Breast epithelium (tissue), 4 donors: ENCODE data around the gene FTO. TPM values are rescaled to one million over a fixed set of nuclear protein-coding genes. Genes with fewer than 3 reads are reported as not detected.

Source experiments
- DNase-seq, 2 donors: peaks; one replicate each; pipeline ENCODE4 v3.0.0-alpha.2; 2019; ENCODE audit warnings: low spot score in 2 of 2
- H3K27ac ChIP-seq, 2 donors: fragments of 200-600 bp; sonication (generic) in 1 of 2; one replicate each; pipeline ENCODE4 v1.5.1; 2016 to 2019; ENCODE audit warnings: mild to moderate bottlenecking in 1 of 2
- H3K27me3 ChIP-seq, 2 donors: fragments of 200-600 bp; sonication (generic) in 1 of 2; one replicate each; pipeline versions ENCODE4 v1.5.1 to v1.6.0; 2017 to 2019; ENCODE audit warnings: control low read depth in 1 of 2, mild to moderate bottlenecking in 1 of 2
- H3K36me3 ChIP-seq: fragments of 200-600 bp; one replicate; pipeline ENCODE4 v1.5.1; 2019
- H3K4me1 ChIP-seq, 2 donors: fragments of 200-600 bp; sonication (generic); one replicate each; pipeline ENCODE4 v1.5.1; 2016 to 2019; ENCODE audit warnings: control low read depth in 1 of 2
- H3K4me3 ChIP-seq, 3 donors: fragments of 200-600 bp; sonication (generic); 1 replicate in 2 of 3; 2 replicates in 1 of 3; pipeline ENCODE4 v1.5.1; 2016 to 2019; ENCODE audit warnings: mild to moderate bottlenecking in 3 of 3, moderate library complexity in 2 of 3
- H3K9me3 ChIP-seq, 2 donors: fragments of 200-600 bp; sonication (generic) in 1 of 2; one replicate each; pipeline ENCODE4 v1.5.1; 2016 to 2019; ENCODE audit warnings: control low read depth in 1 of 2
- POLR2A ChIP-seq: fragments of 450-650 bp; IDR thresholded peaks from one replicate; pipeline ENCODE4 v1.6.1; 2016; ENCODE audit warnings: antibody characterized with exemption, mild to moderate bottlenecking, moderate library complexity
- POLR2AphosphoS5 ChIP-seq, 3 donors: sonication (generic); formaldehyde crosslinking; IDR thresholded peaks; one replicate each; pipeline ENCODE4 v1.6.1; 2017; ENCODE audit warnings: antibody characterized with exemption in 3 of 3
- intact Hi-C: fragments of 100-400 bp; cut with DNase I; formaldehyde crosslinking; loops from one replicate; pipeline ENCODE4 v1.15.1; 2023; ENCODE audit warnings: low total_unique reads
- total RNA-seq, 3 donors: library from RNA; depleted of rRNA; stranded (reverse); fragments of >200 nt; gene quantifications; one replicate each; pipeline ENCODE4 v1.1.0, GENCODE V29; 2016
- TF ChIP-seq, protein P1 (sequence below), 3 donors: fragments of 450-650 bp; IDR thresholded peaks; one replicate each; pipeline ENCODE4 v1.5.1; 2016 to 2017; ENCODE audit warnings: antibody characterized with exemption in 3 of 3, mild to moderate bottlenecking in 3 of 3, moderate library complexity in 3 of 3

The FTO gene
- total RNA-seq, 3 donors from 2014 or later = 109 to 193 (median 174) TPM

GRCh38 chr16:53914736-53915135, 210.8 kb downstream of the FTO start:
- no peaks in the 10 kb centered on the region for H3K9me3 ChIP-seq
- H3K4me3 ChIP-seq = no peak overlapping the region
- intact Hi-C loops = no loop called here

GRCh38 chr16:53915452-53916160, 211.7 kb downstream of the FTO start:
- Histone ChIP-seq H3K36me3 (no peaks in the 10 kb centered on the region), H3K27me3 (no peaks in the 10 kb centered on the region), H3K4me1 (peaks cover 0 to 4% of the 10 kb centered on the region in 2 donors), H3K9me3 (no peaks in the 10 kb centered on the region), H3K4me3 (no peak overlapping the region), H3K27ac (no peak overlapping the region)
- DNase-seq = no peak
- intact Hi-C loops = no loop called here
- TF ChIP-seq POLR2AphosphoS5 (IDR thresholded peaks at IDR 0.05) = no peak
- TF ChIP-seq POLR2A = no peak
- TF ChIP-seq, protein P1, sequence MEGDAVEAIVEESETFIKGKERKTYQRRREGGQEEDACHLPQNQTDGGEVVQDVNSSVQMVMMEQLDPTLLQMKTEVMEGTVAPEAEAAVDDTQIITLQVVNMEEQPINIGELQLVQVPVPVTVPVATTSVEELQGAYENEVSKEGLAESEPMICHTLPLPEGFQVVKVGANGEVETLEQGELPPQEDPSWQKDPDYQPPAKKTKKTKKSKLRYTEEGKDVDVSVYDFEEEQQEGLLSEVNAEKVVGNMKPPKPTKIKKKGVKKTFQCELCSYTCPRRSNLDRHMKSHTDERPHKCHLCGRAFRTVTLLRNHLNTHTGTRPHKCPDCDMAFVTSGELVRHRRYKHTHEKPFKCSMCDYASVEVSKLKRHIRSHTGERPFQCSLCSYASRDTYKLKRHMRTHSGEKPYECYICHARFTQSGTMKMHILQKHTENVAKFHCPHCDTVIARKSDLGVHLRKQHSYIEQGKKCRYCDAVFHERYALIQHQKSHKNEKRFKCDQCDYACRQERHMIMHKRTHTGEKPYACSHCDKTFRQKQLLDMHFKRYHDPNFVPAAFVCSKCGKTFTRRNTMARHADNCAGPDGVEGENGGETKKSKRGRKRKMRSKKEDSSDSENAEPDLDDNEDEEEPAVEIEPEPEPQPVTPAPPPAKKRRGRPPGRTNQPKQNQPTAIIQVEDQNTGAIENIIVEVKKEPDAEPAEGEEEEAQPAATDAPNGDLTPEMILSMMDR (IDR thresholded peaks at IDR 0.05) = no peak

More at GRCh38 chr16:53914736-53915135, 210.8 kb downstream of the FTO start:
- H3K36me3 ChIP-seq = no peaks in the 10 kb centered on the region
- H3K27me3 ChIP-seq = no peaks in the 10 kb centered on the region
- TF ChIP-seq POLR2AphosphoS5 (IDR thresholded peaks at IDR 0.05) = no peak
- TF ChIP-seq, protein P1 (IDR thresholded peaks at IDR 0.05) = no peak
- DNase-seq = no peak
- peak overlapping the region in 1 of 2 donors; percentile 26 for H3K27ac ChIP-seq
- peaks cover 0 to 4% of the 10 kb centered on the region in 2 donors for H3K4me1 ChIP-seq

DNA sequence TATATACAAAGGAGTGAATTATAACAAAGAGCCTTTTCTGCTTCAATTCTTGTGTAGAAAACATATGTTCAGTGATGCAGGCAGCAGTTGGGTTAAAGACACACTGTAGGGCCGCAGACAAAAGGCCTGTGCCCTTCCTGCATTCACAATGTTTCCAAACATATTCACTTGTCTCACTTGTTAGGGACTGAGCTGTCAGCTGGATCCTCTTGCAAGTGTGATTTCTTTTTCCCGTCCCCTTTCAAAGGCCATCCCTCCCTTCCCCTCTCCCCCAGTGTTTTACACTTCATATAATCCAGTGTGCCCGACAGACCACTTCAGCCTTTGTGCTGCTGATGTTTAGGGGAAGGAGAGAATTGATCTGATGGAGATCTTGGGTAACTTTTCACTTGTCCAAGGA, 217.0 kb downstream of the FTO start:
- no peak for TF ChIP-seq POLR2A
- no peak for TF ChIP-seq POLR2AphosphoS5 (IDR thresholded peaks at IDR 0.05)
- TF ChIP-seq, protein P1 (IDR thresholded peaks at IDR 0.05) = no peak
- intact Hi-C loops = loop anchor here (10.0 kb wide), 1 partner anchor 376 kb away; no protein-coding TSS in a partner anchor

DNA sequence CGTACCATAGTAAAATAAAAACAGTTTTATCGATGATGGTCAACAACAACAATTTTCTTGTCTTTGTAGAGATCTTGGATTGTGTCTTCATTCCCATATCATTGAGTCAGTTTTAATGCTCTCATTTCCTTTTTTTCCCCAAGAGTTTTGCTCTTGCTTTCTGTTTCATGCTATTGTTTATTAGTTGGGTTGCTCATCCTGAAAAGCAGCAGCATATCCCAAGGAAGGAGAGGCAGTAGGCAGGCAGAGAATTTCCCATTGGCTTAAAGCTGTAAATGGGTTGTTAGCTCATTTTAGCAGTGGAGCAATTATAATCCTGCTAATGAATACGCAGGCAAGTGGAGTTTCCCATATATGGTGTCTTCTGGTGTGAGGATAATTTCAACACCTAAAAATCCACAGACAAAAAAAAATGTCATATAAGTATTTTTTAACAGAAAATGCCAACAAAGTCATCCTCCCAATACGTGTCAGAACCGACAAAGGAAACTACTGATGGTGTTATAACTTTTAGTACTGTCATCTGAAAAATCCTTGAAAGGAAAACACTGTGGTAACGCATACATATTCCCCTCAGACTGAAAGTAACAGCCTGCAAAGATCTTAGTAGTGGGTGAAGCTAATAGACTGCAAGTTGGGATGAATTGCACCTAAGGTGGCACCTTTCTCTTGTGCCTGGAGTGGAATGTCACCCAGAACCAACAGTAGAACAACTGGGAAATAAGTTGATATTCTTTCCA, 218.3 kb downstream of the FTO start:
- no peaks in the 10 kb centered on the region for H3K36me3 ChIP-seq
- H3K27ac ChIP-seq = no peak overlapping the region
- DNase-seq = no peak
- H3K9me3 ChIP-seq = no peaks in the 10 kb centered on the region
- TF ChIP-seq, protein P1 (IDR thresholded peaks at IDR 0.05) = no peak
- TF ChIP-seq POLR2AphosphoS5 (IDR thresholded peaks at IDR 0.05) (no peak), POLR2A (no peak)
- peaks cover 0 to 5% of the 10 kb centered on the region in 2 donors for H3K4me1 ChIP-seq
- intact Hi-C loops = loop anchor here (10.0 kb wide), 1 partner anchor 377 kb away; no protein-coding TSS in a partner anchor
- H3K27me3 ChIP-seq = no peaks in the 10 kb centered on the region
- H3K4me3 ChIP-seq = no peak overlapping the region

More for the DNA sequence above, 217.0 kb downstream of the FTO start:
- peaks cover 0 to 5% of the 10 kb centered on the region in 2 donors for H3K4me1 ChIP-seq
- DNase-seq = no peak
- H3K27ac ChIP-seq = no peak overlapping the region
- no peaks in the 10 kb centered on the region for H3K27me3 ChIP-seq
- H3K4me3 ChIP-seq = no peak overlapping the region
- no peaks in the 10 kb centered on the region for H3K9me3 ChIP-seq
- no peaks in the 10 kb centered on the region for H3K36me3 ChIP-seq
